ENCODE results near the gene NDUFAF5. TPM values are rescaled to one million over a fixed set of nuclear protein-coding genes. Genes with fewer than 3 reads are reported as not detected.
A peak's percentile ranks its signal among the peaks of the same experiment; 100 is the strongest.

Gene NDUFAF5
- total and polyA plus RNA-seq, 7 donors, result 28.2 to 49.7 (median 39.7) TPM

- Histone ChIP-seq H3K36me3 (ENCODE audit: insufficient read depth in 1 of 2, low read depth in 1 of 2) (peaks cover 8 to 95% of the 10 kb centered on the region in 2 donors), H3K27ac (no peak overlapping the region), H3K4me1 (peaks cover 8% of the 10 kb centered on the region), H3K27me3 (ENCODE audit: insufficient read depth in 3 of 3, low read length in 2 of 3) (no peaks in the 10 kb centered on the region), H3K9me3 (no peaks in the 10 kb centered on the region), H3K4me3 (no peak overlapping the region)
- TF ChIP-seq CTCF (IDR thresholded peaks at IDR 0.05), result no peak
- WGBS, 3 donors, result 70 to 84% (median 75%) methylated on average over 4 of the region's 4 CpGs
- DNase-seq (no peak), ATAC-seq (no peak)
- intact Hi-C loops (cut with DNase I), result loop anchor here in 1 of 2 donors (5.0 to 10.0 kb wide), 3 partner anchors 138 to 655 kb away; partner anchors contain the start of gene TASP1
Measured at GRCh38 chr20:13772529-13772928, 12.3 kb upstream of the NDUFAF5 start.

GRCh38 chr20:13775867-13776266, 9.0 kb upstream of the NDUFAF5 start:
- TF ChIP-seq CTCF (IDR thresholded peaks at IDR 0.05), result no peak
- Histone ChIP-seq H3K36me3 (ENCODE audit: insufficient read depth in 1 of 2, low read depth in 1 of 2) (peaks cover 7 to 94% of the 10 kb centered on the region in 2 donors), H3K4me1 (peaks cover 12% of the 10 kb centered on the region), H3K27ac (no peak overlapping the region), H3K4me3 (no peak overlapping the region), H3K27me3 (ENCODE audit: insufficient read depth in 3 of 3, low read length in 2 of 3) (no peaks in the 10 kb centered on the region), H3K9me3 (no peaks in the 10 kb centered on the region)
- intact Hi-C loops (cut with DNase I), result loop anchor here in 1 of 2 donors (10.0 kb wide), 1 partner anchor 141 kb away; the partner anchor contains the start of gene TASP1
- no peak for DNase-seq
- 78 to 83% (median 80%) methylated on average over 4 of the region's 4 CpGs for WGBS, 3 donors
- no peak for ATAC-seq

- WGBS, 3 donors, result 47 to 52% (median 48%) methylated on average over 4 of the region's 4 CpGs
- ATAC-seq, result peak in 3 of 4 donors; percentile 46 to 69 (median 49)
- H3K27me3 ChIP-seq (ENCODE audit: insufficient read depth in 3 of 3, low read length in 2 of 3), result no peaks in the 10 kb centered on the region
- H3K9me3 ChIP-seq, result no peaks in the 10 kb centered on the region
- H3K4me3 ChIP-seq, result no peak overlapping the region
- H3K36me3 ChIP-seq (ENCODE audit: insufficient read depth in 1 of 2, low read depth in 1 of 2), result peaks cover 8 to 95% of the 10 kb centered on the region in 2 donors
- H3K4me1 ChIP-seq, result peaks cover 12% of the 10 kb centered on the region
- no peak for DNase-seq
- H3K27ac ChIP-seq, result peak overlapping the region; percentile 65
- TF ChIP-seq CTCF (IDR thresholded peaks at IDR 0.05), result no peak
- intact Hi-C loops (cut with DNase I), result loop anchor here in 1 of 2 donors (10.0 kb wide), 1 partner anchor 142 kb away; the partner anchor contains the start of gene TASP1
Measured at GRCh38 chr20:13777171-13777601, 7.6 kb upstream of the NDUFAF5 start.

GRCh38 chr20:13778827-13779226, 6.0 kb upstream of the NDUFAF5 start:
- Histone ChIP-seq H3K27me3 (ENCODE audit: insufficient read depth in 3 of 3, low read length in 2 of 3) (no peaks in the 10 kb centered on the region), H3K36me3 (ENCODE audit: insufficient read depth in 1 of 2, low read depth in 1 of 2) (peaks cover 8 to 86% of the 10 kb centered on the region in 2 donors), H3K4me1 (peaks cover 20% of the 10 kb centered on the region), H3K9me3 (no peaks in the 10 kb centered on the region), H3K27ac (peak overlapping the region; percentile 65), H3K4me3 (no peak overlapping the region)
- intact Hi-C loops (cut with DNase I), result loop anchor here in 1 of 2 donors (10.0 kb wide), 1 partner anchor 144 kb away; the partner anchor contains the start of gene TASP1
- no peak for DNase-seq
- 93 to 98% (median 95%) methylated on average over 3 of the region's 3 CpGs for WGBS, 3 donors
- no peak for ATAC-seq
- TF ChIP-seq CTCF (IDR thresholded peaks at IDR 0.05), result no peak

- DNase-seq (no peak), ATAC-seq (no peak)
- peak overlapping the region; percentile 98 for H3K4me3 ChIP-seq
- H3K36me3 ChIP-seq (ENCODE audit: insufficient read depth in 1 of 2, low read depth in 1 of 2), result peaks cover 6 to 64% of the 10 kb centered on the region in 2 donors
- H3K4me1 ChIP-seq, result peaks cover 33% of the 10 kb centered on the region
- WGBS, 3 donors, result 89 to 93% (median 91%) methylated on average over 13 of the region's 13 CpGs
- no peaks in the 10 kb centered on the region for H3K27me3 ChIP-seq (ENCODE audit: insufficient read depth in 3 of 3, low read length in 2 of 3)
- no peak overlapping the region for H3K27ac ChIP-seq
- intact Hi-C loops (cut with DNase I), result no loop called here
- H3K9me3 ChIP-seq, result no peaks in the 10 kb centered on the region
- no peak for TF ChIP-seq CTCF (IDR thresholded peaks at IDR 0.05)
Measured at GRCh38 chr20:13783528-13783927, 1.3 kb upstream of the NDUFAF5 start.

All from psoas muscle (tissue), 8 donors.